ENCODE measurements around the gene TFAP2C.
"Not testable (repeated sequence)": the region's sequence is repeated elsewhere in the genome, so short reads cannot be mapped to it uniquely, and the experiment has no call there.

The TFAP2C gene

DNA sequence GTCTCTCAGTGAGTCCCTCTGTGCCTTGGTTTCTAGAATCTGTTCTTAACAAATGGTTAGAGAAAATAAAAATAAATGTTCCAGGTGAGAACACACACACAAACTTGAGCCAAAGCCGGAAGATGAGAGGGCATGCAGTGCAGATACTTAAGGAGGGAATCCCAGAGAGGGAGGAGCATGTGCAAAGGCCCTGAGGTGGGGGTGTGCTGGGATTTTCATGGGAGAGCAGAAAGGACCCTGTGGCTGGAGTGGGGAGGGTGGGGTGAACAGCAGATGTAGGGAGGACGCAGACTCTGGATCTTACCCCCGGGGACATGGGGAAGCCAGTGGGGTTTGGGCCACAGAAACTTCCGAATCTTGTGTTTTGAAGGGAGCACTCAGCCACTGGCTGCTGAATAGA lies 17.5 kb downstream of the TFAP2C start:
- Mint-ChIP-seq H3K36me3 (no peaks in the 10 kb centered on the region), H3K4me1 (no peaks in the 10 kb centered on the region), H3K4me3 (no peak overlapping the region), H3K9me3 (no peaks in the 10 kb centered on the region), H3K27me3 (peaks cover 16 to 33% of the 10 kb centered on the region in 2 donors), H3K27ac (no peak overlapping the region)
- no peak for DNase-seq
- ATAC-seq (replicated peaks): no peak

- H3K27me3 Mint-ChIP-seq: peaks cover 0 to 5% of the 10 kb centered on the region in 2 donors
- H3K9me3 Mint-ChIP-seq: no peaks in the 10 kb centered on the region
- DNase-seq (no peak), ATAC-seq (replicated peaks) (no peak)
- no peak overlapping the region for H3K4me3 Mint-ChIP-seq
- H3K27ac Mint-ChIP-seq: no peak overlapping the region
- no peaks in the 10 kb centered on the region for H3K4me1 Mint-ChIP-seq
- no peaks in the 10 kb centered on the region for H3K36me3 Mint-ChIP-seq
These were observed 24.1 kb downstream of the TFAP2C start for GRCh38 chr20:56653211-56653610.

DNA sequence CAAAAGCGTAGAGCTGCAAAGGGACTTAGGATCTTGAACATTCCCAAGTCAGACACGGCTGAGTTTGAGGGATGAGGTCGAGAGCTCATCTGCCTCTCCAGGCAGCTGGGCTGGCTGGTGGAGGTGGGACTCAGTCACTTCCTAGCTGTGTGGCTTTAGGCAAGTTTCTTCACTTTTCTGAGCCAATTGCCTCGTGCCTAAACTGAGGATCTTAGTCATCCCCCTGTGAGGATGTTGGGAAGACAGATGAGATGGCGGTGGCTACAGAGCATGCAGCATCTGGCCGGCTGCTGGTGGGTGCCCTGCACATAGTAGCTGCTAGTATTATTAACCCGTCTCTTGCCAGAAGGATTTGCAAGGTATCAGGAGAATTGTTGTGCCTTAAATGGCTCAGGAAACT lies 27.5 kb downstream of the TFAP2C start:
- no peaks in the 10 kb centered on the region for H3K4me1 Mint-ChIP-seq
- DNase-seq (no peak), ATAC-seq (replicated peaks) (no peak)
- H3K27me3 Mint-ChIP-seq: peaks cover 0 to 5% of the 10 kb centered on the region in 2 donors
- H3K36me3 Mint-ChIP-seq: no peaks in the 10 kb centered on the region
- H3K27ac Mint-ChIP-seq: no peak overlapping the region
- no peaks in the 10 kb centered on the region for H3K9me3 Mint-ChIP-seq
- no peak overlapping the region for H3K4me3 Mint-ChIP-seq

DNA sequence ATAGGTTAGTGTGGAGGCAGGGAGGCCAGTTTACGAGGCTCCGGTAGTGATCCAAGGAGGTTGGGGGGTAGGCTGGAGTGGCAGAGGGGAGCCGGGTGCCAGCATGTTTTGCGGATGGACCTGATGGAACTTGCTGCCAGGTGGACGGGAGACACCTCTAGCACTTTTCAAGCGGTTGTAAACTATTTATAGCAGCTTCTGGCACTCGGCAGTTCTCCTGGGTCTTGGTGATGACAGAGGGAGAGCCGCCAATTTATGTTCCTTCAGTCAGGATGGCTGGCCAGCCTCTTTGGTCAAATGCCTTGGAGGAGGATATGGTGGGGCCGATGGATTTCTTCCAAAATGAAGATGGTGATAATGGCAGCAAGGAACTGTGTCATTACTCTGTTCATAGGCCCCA lies 28.8 kb downstream of the TFAP2C start:
- H3K9me3 Mint-ChIP-seq: no peaks in the 10 kb centered on the region
- peaks cover 0 to 5% of the 10 kb centered on the region in 2 donors for H3K27me3 Mint-ChIP-seq
- no peaks in the 10 kb centered on the region for H3K4me1 Mint-ChIP-seq
- DNase-seq (no peak), ATAC-seq (replicated peaks) (no peak)
- no peak overlapping the region for H3K4me3 Mint-ChIP-seq
- no peak overlapping the region for H3K27ac Mint-ChIP-seq
- H3K36me3 Mint-ChIP-seq: no peaks in the 10 kb centered on the region

- not testable (repeated sequence) for H3K36me3 Mint-ChIP-seq, H3K4me1 Mint-ChIP-seq, H3K4me3 Mint-ChIP-seq, H3K27ac Mint-ChIP-seq, DNase-seq, H3K9me3 Mint-ChIP-seq, H3K27me3 Mint-ChIP-seq
- ATAC-seq (replicated peaks): peak in 1 of 2 donors; percentile 29
These were observed 29.3 kb downstream of the TFAP2C start for GRCh38 chr20:56658341-56658947.

DNA sequence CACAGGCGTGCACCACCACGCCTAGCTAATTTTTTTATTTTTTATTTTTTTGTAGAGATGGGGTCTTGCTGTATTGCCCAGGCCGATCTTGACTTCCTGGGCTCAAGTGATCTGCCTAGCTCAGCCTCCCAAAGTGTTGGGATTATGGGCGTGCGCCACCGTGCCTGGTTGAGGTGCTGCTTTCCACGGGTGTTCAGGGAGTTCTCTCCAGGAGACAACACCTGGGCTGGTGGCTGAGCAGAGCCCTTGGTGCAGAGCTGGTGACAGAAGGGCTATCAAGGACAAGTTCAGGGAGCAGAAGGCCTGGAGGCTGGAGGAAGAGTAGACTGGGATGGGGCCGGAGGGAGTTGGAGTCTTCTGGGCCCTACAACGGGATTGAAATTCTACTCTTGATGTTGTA lies 34.6 kb downstream of the TFAP2C start:
- H3K9me3 Mint-ChIP-seq: no peaks in the 10 kb centered on the region
- peaks cover 0 to 5% of the 10 kb centered on the region in 2 donors for H3K27me3 Mint-ChIP-seq
- DNase-seq: no peak
- no peak overlapping the region for H3K4me3 Mint-ChIP-seq
- no peaks in the 10 kb centered on the region for H3K36me3 Mint-ChIP-seq
- ATAC-seq (replicated peaks): no peak
- H3K27ac Mint-ChIP-seq: no peak overlapping the region
- no peaks in the 10 kb centered on the region for H3K4me1 Mint-ChIP-seq

DNA sequence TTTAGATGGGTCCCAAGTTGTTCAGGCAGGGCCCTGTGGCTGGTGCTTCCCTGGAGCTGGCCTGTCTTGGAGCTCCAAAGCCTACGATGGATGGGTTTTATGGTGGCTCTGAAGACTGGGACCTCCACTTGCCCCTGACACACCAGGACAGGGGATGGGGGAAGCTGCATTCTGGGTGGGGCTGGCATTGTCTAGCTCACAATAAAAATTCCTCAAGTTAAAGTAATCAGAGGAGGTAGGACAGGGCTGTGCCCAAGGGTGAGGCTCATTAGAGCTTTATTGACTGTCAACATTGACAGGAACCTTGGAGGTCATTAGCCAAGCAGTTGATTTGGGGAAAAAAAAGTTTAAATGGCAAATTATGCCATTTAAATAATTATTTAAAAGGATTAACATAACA lies 35.7 kb downstream of the TFAP2C start:
- H3K36me3 Mint-ChIP-seq: no peaks in the 10 kb centered on the region
- no peak for DNase-seq
- no peak overlapping the region for H3K27ac Mint-ChIP-seq
- H3K9me3 Mint-ChIP-seq: no peaks in the 10 kb centered on the region
- H3K4me3 Mint-ChIP-seq: no peak overlapping the region
- ATAC-seq (replicated peaks): no peak
- H3K27me3 Mint-ChIP-seq: peaks cover 2 to 5% of the 10 kb centered on the region in 2 donors
- no peaks in the 10 kb centered on the region for H3K4me1 Mint-ChIP-seq

GRCh38 chr20:56665806-56666205 lies 36.7 kb downstream of the TFAP2C start:
- Mint-ChIP-seq H3K27ac (no peak overlapping the region), H3K4me1 (no peaks in the 10 kb centered on the region), H3K9me3 (no peaks in the 10 kb centered on the region), H3K27me3 (peaks cover 5% of the 10 kb centered on the region in 2 donors), H3K36me3 (no peaks in the 10 kb centered on the region), H3K4me3 (no peak overlapping the region)
- no peak for ATAC-seq (replicated peaks)
- DNase-seq: no peak

DNA sequence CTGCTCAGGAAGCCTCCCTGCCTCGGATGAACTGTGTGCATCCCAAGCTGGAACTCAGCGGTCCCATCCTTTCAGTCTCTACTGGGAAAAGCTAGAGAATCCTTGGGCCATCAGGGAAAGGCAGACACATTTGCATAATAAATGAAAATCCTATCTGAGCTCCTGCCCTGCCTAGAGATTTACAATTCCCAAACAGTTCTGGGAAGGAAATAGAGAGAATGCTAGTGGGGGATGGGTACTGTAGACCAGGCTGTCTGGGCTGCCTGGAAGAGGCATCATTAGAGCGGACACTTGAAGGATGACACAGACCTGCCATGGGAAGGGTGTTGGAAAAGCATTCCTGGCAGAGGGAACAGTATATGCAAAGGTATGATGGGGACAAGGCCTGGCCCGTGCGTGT lies 44.3 kb downstream of the TFAP2C start:
- no peak for DNase-seq
- ATAC-seq (replicated peaks): no peak
- Mint-ChIP-seq H3K27me3 (peaks cover 0 to 11% of the 10 kb centered on the region in 2 donors), H3K4me1 (no peaks in the 10 kb centered on the region), H3K27ac (no peak overlapping the region), H3K9me3 (no peaks in the 10 kb centered on the region), H3K4me3 (no peak overlapping the region), H3K36me3 (no peaks in the 10 kb centered on the region)

DNA sequence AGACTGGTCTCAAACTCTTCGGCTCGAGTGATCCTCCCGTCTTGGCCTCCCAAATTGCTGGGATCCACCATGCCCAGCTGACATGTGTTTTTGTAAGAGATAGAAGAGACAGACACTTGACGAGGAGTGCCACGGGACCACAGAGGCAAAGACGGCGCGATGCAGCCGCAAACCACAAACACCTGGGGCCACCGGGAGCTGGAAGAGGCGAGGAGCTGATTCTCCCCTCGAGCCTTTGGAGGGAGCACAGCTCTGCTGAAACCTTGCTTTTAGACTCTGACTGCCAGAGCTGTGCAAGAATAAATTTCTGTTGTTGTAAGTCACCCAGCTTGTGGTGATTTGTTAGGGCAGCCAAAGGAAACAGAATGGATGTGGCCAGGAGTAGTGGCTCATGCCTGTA lies 46.9 kb downstream of the TFAP2C start:
- DNase-seq: no peak
- no peak for ATAC-seq (replicated peaks)
- no peak overlapping the region for H3K4me3 Mint-ChIP-seq
- no peaks in the 10 kb centered on the region for H3K36me3 Mint-ChIP-seq
- H3K27ac Mint-ChIP-seq: no peak overlapping the region
- peaks cover 4 to 11% of the 10 kb centered on the region in 2 donors for H3K27me3 Mint-ChIP-seq
- H3K4me1 Mint-ChIP-seq: no peaks in the 10 kb centered on the region
- H3K9me3 Mint-ChIP-seq: no peaks in the 10 kb centered on the region

GRCh38 chr20:56676679-56677078 lies 47.6 kb downstream of the TFAP2C start:
- H3K4me1 Mint-ChIP-seq: no peaks in the 10 kb centered on the region
- H3K27me3 Mint-ChIP-seq: peaks cover 4 to 11% of the 10 kb centered on the region in 2 donors
- DNase-seq: no peak
- no peaks in the 10 kb centered on the region for H3K36me3 Mint-ChIP-seq
- no peak overlapping the region for H3K27ac Mint-ChIP-seq
- H3K9me3 Mint-ChIP-seq: no peaks in the 10 kb centered on the region
- peak in 1 of 2 donors; percentile 19 for ATAC-seq (replicated peaks)
- no peak overlapping the region for H3K4me3 Mint-ChIP-seq

GRCh38 chr20:56683077-56683865 lies 54.2 kb downstream of the TFAP2C start:
- Mint-ChIP-seq H3K4me1 (no peaks in the 10 kb centered on the region), H3K27me3 (peaks cover 15 to 20% of the 10 kb centered on the region in 2 donors), H3K27ac (no peak overlapping the region), H3K4me3 (no peak overlapping the region), H3K36me3 (no peaks in the 10 kb centered on the region), H3K9me3 (no peaks in the 10 kb centered on the region)
- no peak for DNase-seq
- no peak for ATAC-seq (replicated peaks)

- no peak overlapping the region for H3K4me3 Mint-ChIP-seq
- H3K27ac Mint-ChIP-seq: no peak overlapping the region
- no peaks in the 10 kb centered on the region for H3K4me1 Mint-ChIP-seq
- H3K36me3 Mint-ChIP-seq: no peaks in the 10 kb centered on the region
- peaks cover 11 to 29% of the 10 kb centered on the region in 2 donors for H3K27me3 Mint-ChIP-seq
- ATAC-seq (replicated peaks) (no peak), DNase-seq (no peak)
- H3K9me3 Mint-ChIP-seq: no peaks in the 10 kb centered on the region
These were observed 56.8 kb downstream of the TFAP2C start for GRCh38 chr20:56685879-56686278.

- H3K36me3 Mint-ChIP-seq: no peaks in the 10 kb centered on the region
- ATAC-seq (replicated peaks) (no peak), DNase-seq (no peak)
- peaks cover 11 to 29% of the 10 kb centered on the region in 2 donors for H3K27me3 Mint-ChIP-seq
- no peak overlapping the region for H3K27ac Mint-ChIP-seq
- no peak overlapping the region for H3K4me3 Mint-ChIP-seq
- no peaks in the 10 kb centered on the region for H3K9me3 Mint-ChIP-seq
- no peaks in the 10 kb centered on the region for H3K4me1 Mint-ChIP-seq
These were observed 58.0 kb downstream of the TFAP2C start for GRCh38 chr20:56687061-56687460.

DNA sequence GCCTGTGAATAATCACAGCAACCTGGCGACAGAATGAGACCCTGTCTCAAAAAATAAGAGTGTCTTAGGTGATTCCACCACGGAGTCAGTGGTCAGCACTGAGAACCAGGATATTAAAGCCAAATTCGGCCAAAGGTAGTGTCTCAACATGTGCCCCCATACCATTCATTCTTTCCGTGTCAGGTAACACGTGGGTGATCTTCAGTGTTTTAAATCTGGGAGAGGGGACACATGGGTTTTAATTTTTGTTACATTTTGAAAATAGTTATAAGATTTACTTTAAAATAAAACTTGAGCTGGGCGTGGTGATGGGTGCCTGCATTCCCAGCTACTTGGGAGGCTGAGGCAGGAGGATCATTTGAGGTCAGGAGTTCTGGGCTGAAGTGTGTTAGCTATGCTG lies 59.0 kb downstream of the TFAP2C start:
- Mint-ChIP-seq H3K4me3 (no peak overlapping the region), H3K4me1 (no peaks in the 10 kb centered on the region), H3K36me3 (no peaks in the 10 kb centered on the region), H3K27ac (no peak overlapping the region), H3K9me3 (peaks cover 1 to 2% of the 10 kb centered on the region in 2 donors), H3K27me3 (peaks cover 8 to 19% of the 10 kb centered on the region in 2 donors)
- ATAC-seq (replicated peaks) (no peak), DNase-seq (no peak)
